GM12865 (cell line): ENCODE results near the gene SMIM11.

Experiments
- DNase-seq: peaks from one replicate; pipeline ENCODE4 v3.0.0; 2010; ENCODE audit warnings: low read depth
- H3K4me3 ChIP-seq: 2 replicates; pipeline ENCODE4 v1.5.1; 2011; ENCODE audit warnings: mild to moderate bottlenecking, low read depth, low read length, control low read depth
- TF ChIP-seq, protein P1 (sequence below): IDR thresholded peaks from 2 replicates; pipeline ENCODE4 v1.5.1; 2011; ENCODE audit warnings: low read length, control low read depth, low read depth, inconsistent platforms; ENCODE audit not compliant: insufficient read depth; ENCODE audit errors: missing control alignments

The SMIM11 gene

GRCh38 chr21:34353182-34353581 is 22.1 kb upstream of the SMIM11 start:
- TF ChIP-seq, protein P1, sequence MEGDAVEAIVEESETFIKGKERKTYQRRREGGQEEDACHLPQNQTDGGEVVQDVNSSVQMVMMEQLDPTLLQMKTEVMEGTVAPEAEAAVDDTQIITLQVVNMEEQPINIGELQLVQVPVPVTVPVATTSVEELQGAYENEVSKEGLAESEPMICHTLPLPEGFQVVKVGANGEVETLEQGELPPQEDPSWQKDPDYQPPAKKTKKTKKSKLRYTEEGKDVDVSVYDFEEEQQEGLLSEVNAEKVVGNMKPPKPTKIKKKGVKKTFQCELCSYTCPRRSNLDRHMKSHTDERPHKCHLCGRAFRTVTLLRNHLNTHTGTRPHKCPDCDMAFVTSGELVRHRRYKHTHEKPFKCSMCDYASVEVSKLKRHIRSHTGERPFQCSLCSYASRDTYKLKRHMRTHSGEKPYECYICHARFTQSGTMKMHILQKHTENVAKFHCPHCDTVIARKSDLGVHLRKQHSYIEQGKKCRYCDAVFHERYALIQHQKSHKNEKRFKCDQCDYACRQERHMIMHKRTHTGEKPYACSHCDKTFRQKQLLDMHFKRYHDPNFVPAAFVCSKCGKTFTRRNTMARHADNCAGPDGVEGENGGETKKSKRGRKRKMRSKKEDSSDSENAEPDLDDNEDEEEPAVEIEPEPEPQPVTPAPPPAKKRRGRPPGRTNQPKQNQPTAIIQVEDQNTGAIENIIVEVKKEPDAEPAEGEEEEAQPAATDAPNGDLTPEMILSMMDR = no peak
- DNase-seq = no peak

GRCh38 chr21:34354836-34355235 is 20.5 kb upstream of the SMIM11 start:
- TF ChIP-seq, protein P1 = no peak
- H3K4me3 ChIP-seq = no peak overlapping the region
- no peak for DNase-seq

More at GRCh38 chr21:34353182-34353581, 22.1 kb upstream of the SMIM11 start:
- H3K4me3 ChIP-seq = no peak overlapping the region

- no peak overlapping the region for H3K4me3 ChIP-seq
- TF ChIP-seq, protein P1 = no peak
- DNase-seq = no peak
Measured at GRCh38 chr21:34355570-34355969, 19.7 kb upstream of the SMIM11 start.

- no peak for DNase-seq
- H3K4me3 ChIP-seq = no peak overlapping the region
- TF ChIP-seq, protein P1 = no peak
Measured at GRCh38 chr21:34357889-34358288, 17.4 kb upstream of the SMIM11 start.

DNA sequence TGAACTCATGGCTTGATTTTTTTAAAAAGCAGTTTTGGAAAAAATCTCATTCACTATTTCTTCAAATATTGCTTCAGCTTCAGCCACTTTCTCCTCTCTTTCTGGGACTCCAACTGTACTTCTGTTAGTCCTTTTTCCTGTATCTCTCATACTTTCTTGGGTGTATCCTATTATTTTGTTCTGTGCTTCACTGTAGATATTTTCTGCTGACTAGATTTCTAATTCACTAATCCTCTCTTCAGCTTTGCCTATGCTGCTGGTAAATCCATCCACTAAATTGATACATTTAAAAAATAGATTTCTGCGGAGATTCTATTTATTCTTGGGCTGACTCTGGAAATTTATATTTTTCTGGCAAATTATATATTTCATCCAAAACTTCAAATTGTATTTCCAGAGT is 16.4 kb upstream of the SMIM11 start:
- no peak for DNase-seq
- H3K4me3 ChIP-seq = no peak overlapping the region
- TF ChIP-seq, protein P1 = no peak

GRCh38 chr21:34360488-34361241 is 14.6 kb upstream of the SMIM11 start:
- DNase-seq = peak; percentile 34
- H3K4me3 ChIP-seq = no peak overlapping the region
- TF ChIP-seq, protein P1 = peak; percentile 15

DNA sequence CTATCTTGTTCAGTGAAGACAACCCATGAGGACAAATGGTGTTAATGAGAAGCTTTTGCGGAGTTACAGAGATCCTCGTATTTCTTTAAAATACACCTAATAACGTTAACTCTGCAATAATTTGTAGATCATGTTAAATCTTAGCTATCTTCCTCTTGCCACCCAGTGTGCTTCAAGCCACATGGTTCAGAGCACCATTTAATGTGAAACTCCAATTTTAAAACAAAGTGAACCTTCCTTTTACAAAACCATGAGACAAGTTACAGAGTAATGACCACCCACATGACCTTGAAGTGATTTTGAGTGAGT is 13.2 kb upstream of the SMIM11 start:
- no peak overlapping the region for H3K4me3 ChIP-seq
- DNase-seq = no peak
- TF ChIP-seq, protein P1 = no peak
